Astrocyte of the spinal cord (primary cell): ENCODE data around the gene ZMYND19.
"Not testable (repeated sequence)": the region's sequence is repeated elsewhere in the genome, so short reads cannot be mapped to it uniquely, and the experiment has no call there.

Source experiments
- DNase-seq: peaks from one replicate; pipeline ENCODE4 v3.0.0; 2011; ENCODE audit warnings: low read depth, low spot score
- H3K4me3 ChIP-seq: 2 replicates; pipeline ENCODE4 v1.5.1; 2011; ENCODE audit warnings: low read depth, mild to moderate bottlenecking, low read length, moderate library complexity
- CTCF ChIP-seq: IDR thresholded peaks from 2 replicates; pipeline ENCODE4 v1.5.1; 2012; ENCODE audit warnings: low read depth, mild to moderate bottlenecking, low read length, inconsistent platforms
- in situ Hi-C: cut with HindIII; loops from 2 replicates; pipeline ENCODE4 v1.10.0; 2017; ENCODE audit warnings: low sequenced_read_pairs

ZMYND19 gene

DNA sequence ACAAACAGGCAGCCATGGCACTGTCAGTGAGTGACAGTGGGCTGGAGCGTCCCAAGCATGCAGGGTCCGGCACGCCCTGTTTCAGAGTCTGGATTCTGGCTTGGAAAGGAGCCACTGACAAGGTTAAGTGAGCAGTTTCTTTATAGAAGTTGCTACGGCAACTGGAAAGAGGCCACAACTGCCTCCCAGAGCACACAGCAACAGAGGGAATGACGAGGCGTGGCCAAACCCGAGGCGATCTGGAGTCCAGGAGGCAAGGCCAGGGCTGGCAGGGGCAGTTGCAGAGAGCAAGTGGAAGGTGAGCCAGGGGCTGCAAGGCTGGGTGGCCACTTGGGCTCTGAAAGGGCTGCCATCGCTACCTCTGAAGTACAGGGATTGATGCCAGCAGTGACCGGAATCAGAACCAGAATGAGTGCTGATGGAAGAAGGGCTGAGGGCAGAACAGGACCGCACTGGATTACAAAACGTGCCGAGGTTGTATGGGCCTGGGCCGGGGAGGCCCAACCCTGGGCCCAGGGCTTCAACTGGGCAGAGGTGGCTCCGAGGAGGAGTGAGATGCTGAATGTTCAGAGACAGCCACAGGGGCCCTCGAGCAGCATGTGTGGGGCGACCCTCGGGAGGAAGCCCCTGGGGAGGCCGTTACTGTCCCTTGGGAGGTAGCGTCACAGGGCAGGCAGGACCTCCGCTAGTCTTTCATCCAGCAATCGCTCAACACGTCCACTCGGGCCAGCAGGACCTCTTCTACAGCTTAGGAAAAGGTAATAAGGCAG is 34.1 kb downstream of the ZMYND19 start:
- peak; percentile 69 for DNase-seq
- H3K4me3 ChIP-seq = no peak overlapping the region
- in situ Hi-C loops = no loop called here
- no peak for TF ChIP-seq CTCF

DNA sequence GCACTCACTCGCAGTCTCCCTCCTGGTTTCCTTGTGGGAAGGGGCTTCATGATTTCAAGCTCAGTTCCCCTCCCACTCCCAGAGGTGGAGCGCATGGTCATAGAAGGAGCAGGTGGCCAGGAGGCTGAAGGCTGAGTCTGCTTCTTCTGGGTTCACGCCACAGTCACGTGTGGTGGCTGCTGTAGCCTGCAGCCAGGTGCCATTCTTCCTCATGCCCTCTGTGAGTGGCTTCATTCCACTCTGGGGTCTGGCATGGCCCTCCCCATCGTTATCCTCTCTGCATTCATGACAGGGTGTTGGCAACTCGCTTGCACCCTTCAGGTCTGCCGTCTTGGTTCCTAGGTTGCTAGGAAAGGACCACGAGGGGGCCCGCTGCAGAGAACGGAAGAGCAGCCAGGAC is 35.1 kb downstream of the ZMYND19 start:
- no peak for DNase-seq
- TF ChIP-seq CTCF = no peak
- in situ Hi-C loops = no loop called here
- no peak overlapping the region for H3K4me3 ChIP-seq

GRCh38 chr9:137554349-137554748 is 36.0 kb downstream of the ZMYND19 start:
- no peak for DNase-seq
- TF ChIP-seq CTCF = no peak
- in situ Hi-C loops = no loop called here
- no peak overlapping the region for H3K4me3 ChIP-seq

- DNase-seq, in situ Hi-C loops, H3K4me3 ChIP-seq: not testable (repeated sequence)
These were observed 36.7 kb downstream of the ZMYND19 start for GRCh38 chr9:137553654-137554053.

- H3K4me3 ChIP-seq = peak overlapping the region; percentile 68
- peak; percentile 33 for DNase-seq
- TF ChIP-seq CTCF = no peak
- in situ Hi-C loops = no loop called here
These were observed 38.1 kb downstream of the ZMYND19 start for GRCh38 chr9:137552022-137552768.

GRCh38 chr9:137551264-137552021 is 38.9 kb downstream of the ZMYND19 start, which contains the start of gene MRPL41:
Gene MRPL41 (plus strand): TSS chr9:137551879. CDS start chr9:137552082, 203 bp downstream.
- peak; percentile 88 for DNase-seq
- peak; percentile 58 for TF ChIP-seq CTCF
- in situ Hi-C loops = no loop called here
- H3K4me3 ChIP-seq = peak within 1 kb of the TSS; percentile 68

GRCh38 chr9:137550958-137551263 is 39.4 kb downstream of the ZMYND19 start:
- DNase-seq, in situ Hi-C loops: not testable (repeated sequence)
- peak overlapping the region; percentile 52 for H3K4me3 ChIP-seq
